CD1c-positive myeloid dendritic cell (primary cell): ENCODE measurements around the gene PNMA8C.
A peak's percentile ranks its signal among the peaks of the same experiment; 100 is the strongest.
"Not testable (repeated sequence)": the region's sequence is repeated elsewhere in the genome, so short reads cannot be mapped to it uniquely, and the experiment has no call there.

Experiments
- DNase-seq: peaks from one replicate; pipeline ENCODE4 v3.0.0-alpha.2; 2016; ENCODE audit errors: extremely low spot score

Gene PNMA8C

GRCh38 chr19:46447824-46448223 is 19.1 kb upstream of the PNMA8C start:
- no peak for DNase-seq

- DNase-seq: no peak
Measured at GRCh38 chr19:46447006-46447405, 18.3 kb upstream of the PNMA8C start.

- DNase-seq: no peak
Measured at GRCh38 chr19:46446021-46446420, 17.3 kb upstream of the PNMA8C start.

- no peak for DNase-seq
Measured at GRCh38 chr19:46442808-46443450, 14.2 kb upstream of the PNMA8C start.

- no peak for DNase-seq
Measured at GRCh38 chr19:46441866-46442265, 13.1 kb upstream of the PNMA8C start.

GRCh38 chr19:46435689-46436088 is 7.0 kb upstream of the PNMA8C start:
- not testable (repeated sequence) for DNase-seq

GRCh38 chr19:46435009-46435408 is 6.3 kb upstream of the PNMA8C start:
- DNase-seq: no peak

GRCh38 chr19:46433470-46433869 is 4.7 kb upstream of the PNMA8C start:
- not testable (repeated sequence) for DNase-seq

- no peak for DNase-seq
Measured at GRCh38 chr19:46431824-46432223, 3.1 kb upstream of the PNMA8C start.

GRCh38 chr19:46429999-46430398 is 1.3 kb upstream of the PNMA8C start:
- no peak for DNase-seq

- DNase-seq: no peak
Measured at GRCh38 chr19:46427518-46428045, 1.2 kb downstream of the PNMA8C start.

- DNase-seq: no peak
Measured at GRCh38 chr19:46426506-46427162, 2.1 kb downstream of the PNMA8C start.

- no peak for DNase-seq
Measured at GRCh38 chr19:46426035-46426505, 2.7 kb downstream of the PNMA8C start.

GRCh38 chr19:46423188-46423587 is 5.5 kb downstream of the PNMA8C start:
- no peak for DNase-seq

GRCh38 chr19:46422344-46422743 is 6.4 kb downstream of the PNMA8C start:
- no peak for DNase-seq

- DNase-seq: no peak
Measured at GRCh38 chr19:46420056-46420455, 8.7 kb downstream of the PNMA8C start.

- peak; percentile 13 for DNase-seq
Measured at GRCh38 chr19:46415804-46416709, 12.7 kb downstream of the PNMA8C start.

GRCh38 chr19:46414899-46415298 is 13.8 kb downstream of the PNMA8C start:
- not testable (repeated sequence) for DNase-seq

GRCh38 chr19:46413262-46414031 is 15.3 kb downstream of the PNMA8C start, which contains the start of gene CCDC8:
TSS of gene CCDC8 (minus strand) at chr19:46413564. CDS start at chr19:46412810, 754 bp downstream.
- no peak for DNase-seq

GRCh38 chr19:46412650-46413261 is 16.0 kb downstream of the PNMA8C start:
- DNase-seq: no peak
